Subcutaneous abdominal adipose tissue (tissue), 5 donors: Measurements from ENCODE around the gene NCL.
"Not testable (repeated sequence)": the region's sequence is repeated elsewhere in the genome, so short reads cannot be mapped to it uniquely, and the experiment has no call there.

Experiments
- H3K27ac ChIP-seq: one replicate; pipeline ENCODE4 v1.7.0; 2013; ENCODE audit warnings: low read depth, mild to moderate bottlenecking, inconsistent platforms, low read length, moderate library complexity
- H3K27me3 ChIP-seq, 5 donors: one replicate each; pipeline ENCODE4 v1.7.0; 2013; ENCODE audit warnings: low read length in 5 of 5, inconsistent platforms in 1 of 5; ENCODE audit not compliant: control insufficient read depth in 5 of 5, insufficient read depth in 4 of 5
- H3K36me3 ChIP-seq, 5 donors: one replicate each; pipeline ENCODE4 v1.7.0; 2013; ENCODE audit warnings: low read length in 5 of 5; ENCODE audit not compliant: control insufficient read depth in 5 of 5, insufficient read depth in 5 of 5
- H3K4me1 ChIP-seq, 5 donors: one replicate each; pipeline ENCODE4 v1.7.0; 2013; ENCODE audit warnings: low read length in 5 of 5, mild to moderate bottlenecking in 3 of 5, moderate library complexity in 1 of 5; ENCODE audit not compliant: control insufficient read depth in 5 of 5, insufficient read depth in 5 of 5
- H3K4me3 ChIP-seq, 5 donors: one replicate each; pipeline ENCODE4 v1.7.0; 2013; ENCODE audit warnings: low read length in 5 of 5, low read depth in 1 of 5
- H3K9ac ChIP-seq, 5 donors: one replicate each; pipeline ENCODE4 v1.7.0; 2013; ENCODE audit warnings: low read length in 5 of 5, mild to moderate bottlenecking in 4 of 5, moderate library complexity in 3 of 5
- H3K9me3 ChIP-seq, 5 donors: one replicate each; pipeline ENCODE4 v1.7.0; 2013; ENCODE audit warnings: low read length in 5 of 5; ENCODE audit not compliant: control insufficient read depth in 5 of 5
- donor health status: healthy.
- donor health status: healthy.
- donor health status: healthy.
- donor health status: healthy.
- donor health status: healthy.

Gene NCL

DNA sequence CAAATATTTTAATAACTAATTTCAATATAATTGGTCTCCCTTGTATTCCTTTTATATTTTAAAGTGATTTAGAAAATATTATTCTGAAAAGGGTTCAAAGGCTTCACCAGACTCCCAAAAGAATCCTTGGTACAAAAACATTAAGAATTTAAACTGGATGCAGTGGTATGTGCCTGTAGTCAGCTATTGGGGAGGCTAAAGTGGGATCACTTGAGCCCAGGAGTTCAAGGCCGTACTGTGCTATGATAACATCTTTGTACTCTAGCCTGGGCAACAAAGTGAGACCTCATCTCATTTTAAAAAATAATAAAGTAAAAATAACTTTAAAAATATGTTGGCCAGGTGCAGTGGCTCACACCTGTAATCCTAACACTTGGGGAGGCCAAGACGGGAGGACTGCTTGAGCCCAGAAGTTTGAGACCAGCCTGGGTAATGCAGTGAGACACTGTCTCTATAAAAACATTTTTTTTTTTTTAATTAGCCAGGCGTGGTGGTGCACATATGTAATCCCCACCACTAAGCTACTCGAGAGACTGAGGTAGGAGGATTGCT lies 14.7 kb downstream of the NCL start:
- Histone ChIP-seq H3K9ac (no peak overlapping the region), H3K36me3 (peaks cover 4 to 21% (median 20%) of the 10 kb centered on the region in 5 donors), H3K4me3 (no peak overlapping the region), H3K4me1 (peaks cover 0 to 3% (median 0%) of the 10 kb centered on the region in 5 donors), H3K27me3 (no peaks in the 10 kb centered on the region), H3K9me3 (no peaks in the 10 kb centered on the region), H3K27ac (no peak overlapping the region)

DNA sequence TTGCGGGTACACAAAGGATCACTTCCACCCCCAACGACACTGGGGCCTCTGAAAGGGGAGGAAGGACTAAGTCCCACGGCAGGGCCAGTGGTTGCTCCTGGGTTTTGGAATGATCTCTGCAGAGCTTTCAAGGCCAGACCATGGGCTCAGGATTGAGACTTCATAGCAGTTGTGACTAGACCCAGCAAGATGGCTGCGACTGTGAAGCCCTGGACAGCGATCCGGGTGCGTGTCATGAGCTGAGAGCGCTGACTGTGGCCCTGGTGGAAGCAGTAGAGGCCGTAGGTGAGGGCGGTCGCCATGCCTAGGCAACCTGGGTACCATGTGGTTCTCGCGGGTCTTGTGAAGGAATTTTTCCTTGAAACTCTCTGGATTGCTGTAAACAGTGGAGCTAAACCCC lies 27.3 kb downstream of the NCL start:
- peaks cover 0 to 4% (median 0%) of the 10 kb centered on the region in 5 donors for H3K9me3 ChIP-seq
- H3K9ac ChIP-seq: no peak overlapping the region
- no peaks in the 10 kb centered on the region for H3K27me3 ChIP-seq
- H3K36me3 ChIP-seq: no peaks in the 10 kb centered on the region
- H3K4me1 ChIP-seq: no peaks in the 10 kb centered on the region
- H3K27ac ChIP-seq: no peak overlapping the region
- no peak overlapping the region for H3K4me3 ChIP-seq

DNA sequence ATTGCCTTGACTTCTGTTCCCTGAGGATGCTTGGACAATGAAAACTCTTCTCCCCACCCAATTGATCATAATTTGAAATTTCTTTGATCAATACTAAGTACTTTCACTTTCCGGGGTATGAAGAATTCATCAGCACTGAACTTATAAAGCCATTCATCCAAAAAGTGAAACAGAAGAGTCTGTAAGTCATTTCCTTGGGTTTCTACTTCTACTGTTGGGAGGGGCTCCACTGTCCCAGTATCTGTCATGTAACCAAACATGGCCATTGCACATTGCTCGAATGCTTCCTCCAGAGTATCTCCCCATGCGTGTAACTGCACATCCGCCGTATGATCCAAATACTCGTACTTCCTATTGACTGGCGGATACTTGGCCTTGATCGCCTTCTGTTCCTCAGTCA lies 30.3 kb downstream of the NCL start:
- Histone ChIP-seq H3K27ac (no peak overlapping the region), H3K36me3 (no peaks in the 10 kb centered on the region), H3K4me3 (no peak overlapping the region), H3K27me3 (no peaks in the 10 kb centered on the region), H3K9ac (no peak overlapping the region), H3K4me1 (no peaks in the 10 kb centered on the region), H3K9me3 (peaks cover 2 to 13% (median 9%) of the 10 kb centered on the region in 5 donors)

DNA sequence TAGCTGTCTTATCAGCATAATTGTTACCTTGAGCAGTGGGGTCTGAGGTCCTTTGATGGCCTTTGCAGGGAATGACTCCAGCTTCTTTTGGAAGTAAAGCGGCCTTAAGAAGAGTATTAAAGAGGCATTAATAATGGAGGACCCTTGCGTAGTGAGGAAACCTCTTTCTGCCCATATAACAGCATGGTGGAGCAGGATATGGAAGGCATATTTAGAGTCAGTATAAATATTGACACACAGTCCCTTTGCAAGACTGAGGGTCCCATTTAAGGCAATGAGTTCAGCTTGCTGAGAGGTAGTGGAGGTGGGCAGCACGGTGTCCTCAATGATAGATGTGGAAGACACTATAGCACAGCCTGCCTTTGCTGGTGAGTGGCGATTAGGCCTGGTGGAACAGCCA lies 32.7 kb downstream of the NCL start:
- no peak overlapping the region for H3K4me3 ChIP-seq
- H3K36me3 ChIP-seq: no peaks in the 10 kb centered on the region
- no peaks in the 10 kb centered on the region for H3K27me3 ChIP-seq
- H3K4me1 ChIP-seq: no peaks in the 10 kb centered on the region
- H3K9me3 ChIP-seq: peaks cover 2 to 13% (median 9%) of the 10 kb centered on the region in 5 donors
- H3K9ac ChIP-seq: no peak overlapping the region
- H3K27ac ChIP-seq: no peak overlapping the region

DNA sequence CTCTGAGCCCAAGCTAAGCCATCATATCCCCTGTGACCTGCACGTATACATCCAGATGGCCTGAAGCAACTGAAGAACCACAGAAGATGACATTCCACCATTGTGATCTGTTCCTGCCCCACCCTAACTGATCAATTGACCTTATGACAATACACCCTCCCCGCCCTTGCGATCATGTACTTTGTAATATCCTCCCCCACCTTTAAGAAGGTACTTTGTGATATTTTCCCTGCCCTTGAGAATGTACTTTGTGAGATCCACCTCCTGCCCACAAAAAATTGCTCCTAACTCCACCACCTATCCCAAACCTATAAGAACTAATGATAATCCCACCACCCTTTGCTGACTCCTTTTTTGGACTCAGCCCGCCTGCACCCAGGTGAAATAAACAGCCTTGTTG lies 33.8 kb downstream of the NCL start:
- H3K4me1 ChIP-seq, H3K27ac ChIP-seq: not testable (repeated sequence)

DNA sequence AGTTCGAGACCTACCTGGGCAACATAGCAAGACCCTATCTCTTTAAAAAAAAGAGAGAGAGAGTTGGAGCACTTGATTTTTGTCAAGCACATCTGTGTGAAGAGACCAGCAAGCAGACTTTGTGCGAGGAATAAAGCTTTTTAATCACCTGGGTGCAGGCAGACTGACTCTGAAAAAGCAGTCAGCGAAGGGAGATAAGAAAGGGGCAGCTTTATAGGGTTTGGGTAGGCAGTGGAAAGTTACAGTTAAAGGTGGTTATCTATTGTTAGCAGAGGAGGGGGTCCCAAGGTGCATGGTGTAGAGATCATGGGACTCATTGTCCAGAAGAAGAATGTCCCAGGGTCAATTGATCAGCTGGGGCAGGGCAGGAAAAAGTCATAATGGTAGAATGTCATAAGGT lies 34.4 kb downstream of the NCL start:
- H3K36me3 ChIP-seq: no peaks in the 10 kb centered on the region
- no peak overlapping the region for H3K9ac ChIP-seq
- no peaks in the 10 kb centered on the region for H3K4me1 ChIP-seq
- peaks cover 2 to 13% (median 9%) of the 10 kb centered on the region in 5 donors for H3K9me3 ChIP-seq
- H3K4me3 ChIP-seq: no peak overlapping the region
- no peak overlapping the region for H3K27ac ChIP-seq
- H3K27me3 ChIP-seq: peaks cover 0 to 9% (median 0%) of the 10 kb centered on the region in 5 donors

More for the DNA sequence above, 33.8 kb downstream of the NCL start:
- not testable (repeated sequence) for H3K36me3 ChIP-seq, H3K4me3 ChIP-seq, H3K27me3 ChIP-seq, H3K9ac ChIP-seq
- peaks cover 2 to 13% (median 9%) of the 10 kb centered on the region in 5 donors for H3K9me3 ChIP-seq

DNA sequence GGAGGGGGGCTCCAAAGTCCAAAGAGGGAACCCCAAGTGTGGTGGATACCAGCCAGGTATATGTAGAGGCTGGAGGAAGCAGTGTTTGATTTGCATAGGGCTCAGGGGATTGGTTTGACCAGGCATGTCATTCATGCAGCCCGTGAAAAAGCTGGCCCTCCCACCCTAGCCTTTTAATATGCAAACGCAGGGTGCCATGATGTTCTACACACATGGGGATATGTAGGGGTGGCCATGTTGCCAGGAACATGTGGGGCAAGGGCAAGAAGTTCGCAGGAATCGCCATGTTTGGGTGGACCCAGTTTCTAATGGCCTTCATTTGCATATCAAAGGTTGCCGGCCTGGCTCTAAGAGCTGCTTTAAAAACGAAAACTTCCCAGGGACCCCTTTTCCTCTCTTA lies 35.1 kb downstream of the NCL start:
- H3K27ac ChIP-seq: no peak overlapping the region

DNA sequence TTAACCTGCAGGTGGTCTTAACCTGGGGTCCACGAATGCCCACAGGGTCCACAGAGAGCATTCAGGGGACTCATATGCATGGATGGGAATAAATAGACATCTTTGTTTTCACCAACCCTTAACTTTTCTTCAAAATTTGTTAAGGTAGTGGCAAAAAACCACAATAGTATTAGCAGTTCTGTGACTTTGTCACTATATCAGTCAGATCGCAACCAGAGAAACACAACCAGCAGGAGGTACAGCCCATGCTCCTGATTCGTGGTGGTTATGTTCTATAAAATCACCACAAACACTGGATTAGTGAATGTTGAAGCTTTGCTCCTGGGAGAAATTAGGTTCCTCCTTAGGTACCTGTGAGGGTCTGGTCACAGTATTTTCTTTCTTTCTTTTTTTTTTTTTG lies 37.2 kb downstream of the NCL start:
- Histone ChIP-seq H3K4me3 (no peak overlapping the region), H3K9ac (no peak overlapping the region), H3K9me3 (peaks cover 2 to 11% (median 9%) of the 10 kb centered on the region in 5 donors), H3K27me3 (peaks cover 0 to 9% (median 0%) of the 10 kb centered on the region in 5 donors), H3K27ac (no peak overlapping the region), H3K4me1 (no peaks in the 10 kb centered on the region), H3K36me3 (no peaks in the 10 kb centered on the region)

More for the DNA sequence above, 35.1 kb downstream of the NCL start:
- no peak overlapping the region for H3K4me3 ChIP-seq
- H3K9ac ChIP-seq: no peak overlapping the region
- peaks cover 0 to 9% (median 0%) of the 10 kb centered on the region in 5 donors for H3K27me3 ChIP-seq
- H3K36me3 ChIP-seq: no peaks in the 10 kb centered on the region
- no peaks in the 10 kb centered on the region for H3K4me1 ChIP-seq
- H3K9me3 ChIP-seq: peaks cover 2 to 13% (median 9%) of the 10 kb centered on the region in 5 donors

DNA sequence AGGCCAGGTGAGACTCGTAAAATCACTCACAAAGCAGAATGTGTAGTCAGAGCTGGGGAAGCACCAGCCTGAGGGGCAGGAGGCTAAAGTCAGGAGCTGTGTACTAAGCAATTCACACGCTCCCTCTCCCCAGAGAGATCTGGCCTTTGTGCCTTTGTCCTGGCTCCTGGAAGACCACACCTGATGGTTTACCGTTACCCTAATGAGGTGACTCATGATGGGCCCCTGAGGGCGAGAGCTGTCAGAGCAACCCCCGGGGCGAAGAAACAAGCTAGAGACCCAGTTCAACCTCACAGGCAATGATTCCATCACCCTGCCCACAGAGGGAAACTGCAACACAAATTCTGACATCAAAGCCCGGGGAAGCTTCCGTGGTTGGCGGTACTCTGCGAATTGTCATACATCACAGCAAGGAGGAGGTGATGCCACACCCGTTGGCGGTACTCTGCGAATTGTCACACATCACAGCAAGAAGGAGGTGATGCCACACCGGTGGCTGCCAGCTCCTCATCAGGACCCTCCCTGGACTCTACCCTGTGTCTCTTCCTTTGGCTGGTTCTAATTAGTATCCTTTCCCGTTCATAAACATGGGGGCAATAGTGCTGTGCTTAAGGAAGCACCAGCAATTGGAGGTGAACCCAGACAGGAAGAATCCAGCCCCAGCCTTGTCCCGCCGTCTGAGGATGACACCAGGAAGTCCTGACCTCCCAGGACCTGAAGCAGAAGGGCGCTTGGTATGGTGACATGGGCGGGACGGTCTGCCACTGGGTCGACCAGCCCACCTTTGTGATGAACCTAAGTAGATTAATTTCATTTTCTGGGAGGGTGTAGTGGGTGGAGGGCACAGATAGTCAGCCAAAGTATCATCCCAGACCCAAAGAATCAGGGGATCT lies 38.2 kb downstream of the NCL start:
- Histone ChIP-seq H3K36me3 (no peaks in the 10 kb centered on the region), H3K9me3 (peaks cover 0 to 2% (median under 1%) of the 10 kb centered on the region in 5 donors), H3K4me1 (no peaks in the 10 kb centered on the region), H3K27me3 (peaks cover 0 to 9% (median 0%) of the 10 kb centered on the region in 5 donors), H3K27ac (no peak overlapping the region), H3K9ac (no peak overlapping the region), H3K4me3 (no peak overlapping the region)

DNA sequence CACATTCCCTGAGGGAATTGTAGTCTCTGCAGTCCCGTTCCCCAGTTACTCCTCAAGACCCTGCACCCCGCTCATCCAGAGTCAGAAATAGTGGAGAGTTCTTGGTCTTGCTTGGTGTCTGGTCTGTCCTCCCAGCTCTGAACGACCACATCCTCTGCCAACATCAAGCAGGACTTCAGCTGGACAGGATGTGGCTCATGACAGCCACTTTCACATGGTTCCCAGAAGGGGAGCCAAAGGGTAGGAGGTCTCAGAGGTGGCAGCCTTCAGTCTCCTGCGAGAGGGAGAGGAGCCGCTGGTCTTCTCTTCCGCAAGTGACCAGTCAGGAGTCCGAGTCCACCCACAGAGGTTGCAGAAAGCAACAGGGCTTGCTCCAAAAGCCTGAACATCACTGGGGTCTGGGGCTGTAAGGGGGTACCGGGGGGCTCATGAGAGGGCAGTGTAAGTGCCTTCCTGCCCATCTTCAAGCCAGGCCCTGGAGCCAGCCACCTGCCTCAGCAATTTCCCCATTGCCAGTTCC lies 38.9 kb downstream of the NCL start:
- H3K4me3 ChIP-seq: no peak overlapping the region
- no peak overlapping the region for H3K27ac ChIP-seq
- H3K4me1 ChIP-seq: no peaks in the 10 kb centered on the region
- no peak overlapping the region for H3K9ac ChIP-seq
- peaks cover 0 to 9% (median 0%) of the 10 kb centered on the region in 5 donors for H3K27me3 ChIP-seq
- no peaks in the 10 kb centered on the region for H3K9me3 ChIP-seq
- no peaks in the 10 kb centered on the region for H3K36me3 ChIP-seq
